Heart right ventricle (tissue), 16 donors: Measurements from ENCODE around the gene SIL1. TPM values are rescaled to one million over a fixed set of nuclear protein-coding genes. Genes with fewer than 3 reads are reported as not detected.

Experiments
- ATAC-seq, 8 donors: fragments of 200-7000 bp; cut with Tn5 transposase; one replicate each; pipeline ENCODE4 v1.9.1; 2020; ENCODE audit warnings: mild to moderate bottlenecking in 8 of 8, moderate library complexity in 8 of 8, moderate number of reproducible peaks in 1 of 8
- DNase-seq, 2 donors: peaks; one replicate each; pipeline ENCODE4 v3.0.0-alpha.2; 2020
- H3K27ac ChIP-seq, 10 donors: fragments of 200-600 bp; sonication (generic) in 2 of 10; one replicate each; pipeline versions ENCODE4 v1.5.0 to v1.8.0; 2020 to 2022; ENCODE audit warnings: mild to moderate bottlenecking in 3 of 10
- H3K27me3 ChIP-seq, 7 donors: fragments of 200-600 bp; one replicate each; pipeline ENCODE4 v1.8.0; 2021 to 2022; ENCODE audit warnings: mild to moderate bottlenecking in 2 of 7
- H3K36me3 ChIP-seq, 9 donors: fragments of 200-600 bp; sonication (generic) in 1 of 9; one replicate each; pipeline versions ENCODE4 v1.5.0 to v1.8.0; 2020 to 2022; ENCODE audit warnings: mild to moderate bottlenecking in 2 of 9
- H3K4me1 ChIP-seq, 9 donors: fragments of 200-600 bp; sonication (generic) in 1 of 9; one replicate each; pipeline versions ENCODE4 v1.5.0 to v1.8.0; 2020 to 2022; ENCODE audit warnings: mild to moderate bottlenecking in 4 of 9
- H3K4me3 ChIP-seq, 10 donors: fragments of 200-600 bp; sonication (generic) in 2 of 10; one replicate each; pipeline versions ENCODE4 v1.5.0 to v1.8.0; 2020 to 2022; ENCODE audit warnings: mild to moderate bottlenecking in 7 of 10, moderate library complexity in 2 of 10
- H3K9me3 ChIP-seq, 11 donors: fragments of 200-600 bp in 10 of 11; sonication (generic) in 2 of 11; one replicate each; pipeline versions ENCODE4 v1.5.0 to v1.8.0; 2013 to 2022; ENCODE audit warnings: mild to moderate bottlenecking in 2 of 11, control low read depth in 1 of 11, moderate library complexity in 1 of 11
- CTCF ChIP-seq, 9 donors: fragments of 200-600 bp; sonication (generic) in 2 of 9; IDR thresholded peaks; one replicate each; pipeline versions ENCODE4 v1.5.0 to v1.8.0; 2021 to 2022; ENCODE audit warnings: antibody characterized with exemption in 9 of 9, mild to moderate bottlenecking in 5 of 9, moderate library complexity in 1 of 9
- WGBS, 2 donors: extraction: QIAGEN DNeasy Blood & Tissue Kit; methylation state at CpG; one replicate each; pipeline ENCODE4 v1.1.7; 2013; ENCODE audit warnings: inconsistent platforms in 1 of 2; 5-methylcytosine and 5-hydroxymethylcytosine counted together
- intact Hi-C, 10 donors: fragments of 100-400 bp; cut with DNase I; formaldehyde crosslinking; loops; one replicate each; pipeline versions ENCODE4 v1.11.1 to v1.14.2; 2022
- polyA plus RNA-seq, 2 donors: library from polyadenylated mRNA; stranded (reverse); fragments of 200-250 nt; gene quantifications; one replicate each; pipeline ENCODE4 v1.2.3, GENCODE V29; 2013
- total RNA-seq, 10 donors: library from RNA; stranded (reverse); fragmentation: NEBNext Ultra II Directional in 3 of 10; extraction: Animal tissue kit (Norgen Biotek cat#: 25700) in 3 of 10; gene quantifications; one replicate each; pipeline versions ENCODE4 v1.2.1 to v1.2.4, GENCODE V29; 2021 to 2023
- donor health status: Arrhythmogenic right ventricular cardiomyopathy.
- donor health status: ischemic (EF 13 %, LVEDD 7.1; RV severe dilation, severe dysfunction).
- donor health status: healthy with polysubstance abuse.
- donor health status: DM: no; HTN: yes; CAD: no.
- donor health status: DM: no; HTN: no; CAD: no.
- donor health status: ischemic (EF 25% LVEDD 6.9; RV normal size, moderate dysfunction).
- donor health status: ischemic (EF 25% LVEDD 5.7; RV mildly dilated, moderate dysfunction).
- donor health status: healthy.
- donor health status: DM: yes; HTN: yes; CAD: no.
- donor health status: Ischemic cardiomyopathy.
- donor health status: ischemic (EF 35%, LVEDD 5.7; RV mildly dilated, moderate dysfunction).
- donor health status: nonischemic (EF 11% LVEDD 7.7; RV severe dilation, severe dysfunction).
- donor health status: DM: yes; HTN: yes; CAD: no.
- donor health status: PGD.
- donor health status: ischemic (EF 29% LVEDD 5.4; RV normal size, mild dysfunction).
- donor health status: nonischemic (EF 23%, LVEDD 6.1; RV moderate dilation, normal function).

Gene SIL1
- total and polyA plus RNA-seq, 12 donors: 26.7 to 94.7 (median 44.3) TPM

DNA sequence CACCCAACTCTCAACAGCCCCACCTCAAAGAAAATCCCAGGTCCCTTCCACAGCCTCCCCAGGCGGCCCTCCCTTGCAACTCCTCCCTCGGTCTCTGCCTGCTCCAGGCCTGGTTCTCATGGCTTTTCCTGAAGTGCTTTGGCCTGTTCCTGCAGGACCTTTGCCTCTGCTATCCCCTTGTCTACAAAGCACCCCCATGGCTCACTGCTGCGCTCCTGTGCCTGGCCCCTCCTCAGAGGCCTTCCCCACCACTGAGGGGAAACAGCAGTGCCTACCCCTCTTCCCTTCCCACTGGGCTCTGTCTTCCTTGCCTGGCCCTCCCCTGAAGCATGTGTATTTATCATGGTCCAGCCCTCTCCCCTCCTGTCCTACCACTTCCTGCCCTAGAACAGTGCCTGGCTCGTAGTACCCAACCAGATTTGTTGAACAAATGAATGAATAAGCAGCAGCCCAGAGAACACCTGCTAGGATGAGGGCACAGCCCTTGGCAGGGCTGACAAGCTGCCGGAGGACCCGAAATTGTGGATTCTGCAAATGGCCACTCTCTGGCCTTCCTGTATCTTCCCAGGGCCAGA, 254.5 kb downstream of the SIL1 start:
- Histone ChIP-seq H3K27ac (no peak overlapping the region), H3K4me1 (peaks cover 0 to 28% (median 14%) of the 10 kb centered on the region in 9 donors), H3K27me3 (no peaks in the 10 kb centered on the region), H3K36me3 (peaks cover 0 to 24% (median 0%) of the 10 kb centered on the region in 9 donors), H3K4me3 (no peak overlapping the region), H3K9me3 (no peaks in the 10 kb centered on the region)
- intact Hi-C loops: no loop called here
- DNase-seq (no peak), ATAC-seq (no peak)
- WGBS, 2 donors: 92 to 93% methylated on average over 6 of the region's 6 CpGs
- TF ChIP-seq CTCF (IDR thresholded peaks at IDR 0.05): no peak

DNA sequence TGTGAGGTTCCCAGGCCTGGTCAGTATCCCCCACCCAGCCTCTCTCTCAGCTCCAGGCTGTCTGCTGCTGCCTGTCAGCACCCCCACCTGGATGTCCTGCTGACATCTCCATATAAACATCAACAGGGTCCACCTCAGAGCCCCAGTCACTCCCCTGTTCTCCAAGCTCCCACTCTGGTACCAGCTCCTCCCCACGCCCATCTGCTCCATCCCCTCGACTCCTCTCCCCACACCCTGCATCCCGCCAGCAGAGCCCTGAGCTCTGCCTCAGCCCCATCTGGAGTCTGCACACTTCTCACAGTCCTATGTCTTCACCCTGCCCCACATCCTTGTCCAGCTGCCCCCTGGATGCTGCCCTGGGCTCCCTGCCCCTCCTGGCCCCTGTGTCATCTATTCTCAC, 255.3 kb downstream of the SIL1 start:
- Histone ChIP-seq H3K4me3 (no peak overlapping the region), H3K27ac (no peak overlapping the region), H3K27me3 (no peaks in the 10 kb centered on the region), H3K4me1 (peaks cover 0 to 22% (median 7%) of the 10 kb centered on the region in 9 donors), H3K9me3 (no peaks in the 10 kb centered on the region), H3K36me3 (peaks cover 0 to 24% (median 0%) of the 10 kb centered on the region in 9 donors)
- ATAC-seq: no peak
- no peak for TF ChIP-seq CTCF (IDR thresholded peaks at IDR 0.05)
- no peak for DNase-seq
- 80 to 87% methylated on average over 3 of the region's 3 CpGs for WGBS, 2 donors
- intact Hi-C loops: no loop called here

DNA sequence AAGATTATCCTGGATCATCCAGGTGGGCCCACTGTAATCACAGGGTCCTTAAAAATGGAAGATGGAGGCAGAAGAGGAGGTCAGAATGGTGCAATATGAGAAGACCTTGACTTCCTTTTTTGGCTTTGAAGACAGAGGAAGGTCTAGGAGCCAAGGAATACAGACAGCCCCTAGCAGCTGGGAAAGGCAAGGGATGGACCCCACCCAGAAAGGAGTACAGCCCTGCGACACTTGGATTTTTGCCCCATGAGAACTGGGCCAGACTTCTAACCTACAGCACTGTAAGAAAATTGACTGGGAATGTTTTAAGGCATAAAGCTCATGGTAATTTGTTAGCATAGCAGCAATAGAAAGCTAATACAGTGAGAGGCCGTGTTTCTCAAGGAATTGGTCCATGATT, 256.1 kb downstream of the SIL1 start:
- H3K4me3 ChIP-seq: no peak overlapping the region
- no peaks in the 10 kb centered on the region for H3K27me3 ChIP-seq
- intact Hi-C loops: no loop called here
- H3K9me3 ChIP-seq: no peaks in the 10 kb centered on the region
- ATAC-seq (no peak), DNase-seq (no peak)
- WGBS, 2 donors: 73 to 85% methylated on average over 2 of the region's 2 CpGs
- no peak overlapping the region for H3K27ac ChIP-seq
- H3K4me1 ChIP-seq: peaks cover 0 to 24% (median 7%) of the 10 kb centered on the region in 9 donors
- peaks cover 0 to 18% (median 0%) of the 10 kb centered on the region in 9 donors for H3K36me3 ChIP-seq
- TF ChIP-seq CTCF (IDR thresholded peaks at IDR 0.05): no peak

DNA sequence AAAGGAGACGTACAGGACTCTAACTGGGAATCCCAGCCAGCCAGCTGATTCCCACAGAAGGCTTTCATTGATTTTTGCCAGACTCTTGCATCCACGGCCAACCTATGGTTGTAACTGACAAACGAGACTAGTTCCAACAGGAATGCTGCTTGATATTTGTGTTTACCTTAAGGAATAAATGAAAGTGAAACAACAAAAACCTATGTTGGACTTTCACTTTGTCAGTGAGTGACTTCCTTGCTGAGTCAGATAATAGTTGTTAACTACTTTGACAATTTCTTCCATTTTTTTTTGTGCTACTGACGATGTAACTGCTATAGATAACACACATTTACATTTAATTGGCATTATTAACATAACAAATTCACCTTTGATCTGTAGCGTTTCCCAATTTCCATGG, 259.6 kb downstream of the SIL1 start:
- ATAC-seq: no peak
- 75 to 84% methylated on average over 5 of the region's 5 CpGs for WGBS, 2 donors

More for the DNA sequence above, 259.6 kb downstream of the SIL1 start:
- peaks cover 0 to 33% (median 6%) of the 10 kb centered on the region in 9 donors for H3K36me3 ChIP-seq
- no peaks in the 10 kb centered on the region for H3K27me3 ChIP-seq
- TF ChIP-seq CTCF (IDR thresholded peaks at IDR 0.05): no peak
- H3K4me3 ChIP-seq: no peak overlapping the region
- H3K4me1 ChIP-seq: peaks cover 0 to 33% (median 17%) of the 10 kb centered on the region in 9 donors
- H3K9me3 ChIP-seq: no peaks in the 10 kb centered on the region
- H3K27ac ChIP-seq: no peak overlapping the region
- intact Hi-C loops: no loop called here
- DNase-seq: no peak
